NCI-H345 (cell line): ENCODE data around the gene DPYD.

Experiments
- DNase-seq: peaks from one replicate; lab custom pipeline; 2025; lab: John Stamatoyannopoulos, UW

Gene DPYD

DNA sequence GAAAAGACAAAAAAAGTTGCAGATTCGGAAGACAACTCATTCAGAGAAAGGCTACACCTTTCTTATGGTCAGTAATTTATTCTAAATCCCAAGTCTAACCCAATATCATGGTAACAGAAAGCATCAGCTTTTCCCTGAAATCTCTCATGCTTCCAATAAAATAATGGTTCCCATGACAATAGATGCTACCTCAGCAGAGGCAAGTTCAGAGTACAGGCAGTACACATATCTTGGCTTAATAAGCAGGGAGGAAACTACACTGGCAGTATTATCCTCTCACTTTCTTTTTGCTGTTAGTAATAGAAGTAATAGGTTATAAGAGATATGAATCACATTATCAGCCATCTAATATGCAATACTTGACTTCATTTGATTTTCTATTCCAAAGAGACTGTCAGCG lies 137.1 kb downstream of the DPYD start:
- DNase-seq = no peak

DNA sequence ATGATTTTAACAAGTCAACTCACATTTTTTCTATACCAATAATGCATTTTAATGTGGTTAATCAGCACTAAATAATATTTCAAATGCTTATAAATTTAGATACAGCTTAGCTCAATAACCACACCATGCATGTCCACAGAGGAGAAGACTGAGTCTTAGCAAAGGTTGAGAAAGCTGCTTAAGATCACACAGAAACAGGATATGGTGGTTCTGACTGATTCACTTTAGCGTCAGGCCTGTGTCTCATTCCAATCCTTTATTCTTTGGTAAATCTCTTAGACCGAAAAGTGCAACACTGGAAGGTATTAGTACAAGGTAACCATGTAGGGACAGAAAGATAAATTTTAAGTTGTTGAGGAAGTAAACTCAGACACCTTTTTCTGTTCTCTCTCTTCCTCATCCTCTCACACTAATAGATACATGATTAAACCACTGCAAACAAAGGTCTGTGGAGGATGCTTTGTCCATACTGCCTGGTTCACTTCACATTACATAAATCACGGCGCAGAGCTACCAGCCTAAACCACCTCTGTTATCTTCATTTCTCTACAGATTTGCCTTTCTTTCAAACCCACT lies 139.0 kb downstream of the DPYD start:
- DNase-seq = no peak

DNA sequence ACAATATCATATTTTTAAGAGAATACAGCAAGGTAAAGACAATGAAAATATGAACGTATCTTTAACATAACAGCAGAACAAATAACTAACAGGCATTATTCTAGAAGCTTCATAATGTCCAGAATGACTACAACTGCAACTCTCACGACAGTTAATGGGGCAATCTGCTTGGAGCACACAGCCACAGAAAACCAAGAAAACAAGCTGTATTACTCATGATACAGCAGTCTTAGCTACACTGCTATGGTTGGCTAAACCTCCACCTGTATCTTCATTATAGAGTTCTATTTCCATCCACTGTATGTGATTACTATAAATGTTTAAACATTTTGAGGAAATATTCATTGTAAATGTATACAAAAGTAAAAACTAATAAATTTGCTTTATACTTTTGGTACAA lies 139.9 kb downstream of the DPYD start:
- DNase-seq = no peak

DNA sequence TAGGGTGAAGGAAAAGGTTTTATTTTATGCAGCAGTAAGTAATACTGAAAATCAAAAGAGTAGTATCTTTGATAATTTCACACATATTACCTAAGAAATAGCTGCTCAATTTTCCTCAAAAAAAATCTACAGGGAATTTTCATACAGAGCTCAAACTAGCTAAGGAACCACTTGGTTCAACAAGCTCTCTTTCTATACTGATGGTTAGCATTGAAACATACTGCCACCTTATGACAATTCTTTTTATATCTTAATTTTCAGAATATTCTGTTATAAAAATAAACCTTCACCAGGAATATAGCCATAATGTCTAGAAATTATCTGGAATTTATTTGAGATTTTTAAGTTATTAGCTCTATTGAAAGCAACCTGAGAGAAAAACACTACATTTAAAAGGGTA lies 142.1 kb downstream of the DPYD start:
- DNase-seq = no peak

DNA sequence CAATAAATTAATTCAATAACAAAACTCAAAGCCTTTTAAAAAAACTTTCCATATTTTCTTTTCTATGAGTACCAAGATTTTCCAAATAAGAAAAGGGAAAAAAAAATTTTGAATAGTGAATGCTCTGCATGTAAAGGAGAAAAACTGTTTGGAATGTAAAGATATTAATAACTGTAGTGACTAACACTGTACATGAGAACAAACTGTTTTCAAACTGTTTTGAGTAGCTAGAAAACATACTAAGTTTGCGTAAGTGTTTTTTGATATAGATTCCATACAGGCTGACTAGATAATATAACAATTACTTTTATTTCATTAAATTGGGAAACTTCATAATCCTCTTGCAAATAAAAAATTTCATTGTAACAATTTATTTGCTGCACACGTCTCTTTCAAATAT lies 150.5 kb downstream of the DPYD start:
- no peak for DNase-seq

DNA sequence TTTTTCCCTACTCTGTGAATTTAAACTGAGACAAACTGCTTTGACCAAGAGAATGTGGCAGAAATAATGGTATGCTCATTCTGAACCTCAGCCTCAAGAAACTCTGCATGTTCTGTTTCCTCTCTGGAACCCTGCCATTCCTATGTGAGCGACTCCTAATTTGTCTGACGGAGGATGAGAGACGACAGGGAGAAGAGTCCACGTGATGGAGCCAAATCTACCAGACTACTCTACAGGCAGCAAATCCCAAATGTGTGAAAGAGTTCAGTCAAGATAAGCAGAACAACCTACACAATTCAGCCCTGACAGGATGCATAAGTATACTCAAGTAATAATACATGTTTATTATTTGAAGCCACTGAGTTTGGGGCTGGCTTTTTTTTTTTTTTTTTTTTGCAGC lies 153.5 kb downstream of the DPYD start:
- DNase-seq = no peak

DNA sequence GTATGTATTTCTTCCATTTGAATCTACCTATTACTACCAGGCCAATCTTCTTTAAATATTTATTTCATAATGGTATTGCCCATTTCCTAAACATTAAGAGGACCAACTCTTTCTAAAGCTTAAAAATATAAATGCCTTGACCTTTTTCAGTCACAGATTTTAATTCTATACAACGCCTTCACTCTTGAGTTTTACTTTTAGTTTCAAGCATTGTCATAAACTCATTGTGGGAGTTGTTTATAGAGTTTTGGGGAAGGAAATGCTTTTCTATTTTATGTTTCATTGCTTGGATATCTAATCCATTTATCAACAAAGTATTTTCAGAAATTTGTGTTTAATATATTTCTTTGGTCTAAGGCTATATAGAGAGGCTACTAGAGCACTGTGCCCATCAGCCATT lies 155.8 kb downstream of the DPYD start:
- no peak for DNase-seq

DNA sequence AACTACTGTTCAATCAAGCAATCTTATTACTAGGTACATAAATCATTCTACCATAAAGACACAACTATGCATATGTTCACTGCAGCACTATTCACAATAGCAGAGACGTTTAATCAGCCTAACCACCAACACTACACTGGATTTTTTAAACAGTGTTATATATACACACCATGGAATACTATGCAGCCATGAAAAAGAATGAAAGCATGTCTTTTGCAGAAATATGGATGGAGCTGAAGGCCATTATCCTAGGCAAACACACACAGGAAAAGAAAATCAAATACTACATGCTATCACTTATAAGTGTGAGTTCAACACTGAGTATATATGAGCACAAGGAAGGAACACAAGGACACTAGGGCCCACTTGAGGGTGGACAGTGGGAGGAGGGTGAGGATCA lies 159.2 kb downstream of the DPYD start:
- DNase-seq = no peak

DNA sequence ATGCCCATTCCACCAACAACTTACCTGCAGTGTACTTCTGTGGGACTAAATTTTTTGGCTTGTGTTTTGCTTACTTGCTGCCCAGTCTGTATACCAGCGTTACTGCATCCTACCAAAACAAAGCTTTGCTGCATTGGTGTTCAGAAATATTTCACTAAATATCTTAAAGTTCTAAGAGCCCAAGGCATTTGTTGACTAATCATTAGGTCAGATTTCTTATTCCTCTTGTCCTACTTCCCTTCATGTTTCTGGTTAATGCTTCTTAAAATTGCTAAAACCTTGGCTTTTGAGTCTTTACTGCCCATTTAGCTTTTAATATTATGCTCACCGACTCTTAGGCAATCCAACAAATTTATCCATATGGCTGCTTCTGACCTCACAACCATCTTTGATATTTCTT lies 161.8 kb downstream of the DPYD start:
- no peak for DNase-seq

DNA sequence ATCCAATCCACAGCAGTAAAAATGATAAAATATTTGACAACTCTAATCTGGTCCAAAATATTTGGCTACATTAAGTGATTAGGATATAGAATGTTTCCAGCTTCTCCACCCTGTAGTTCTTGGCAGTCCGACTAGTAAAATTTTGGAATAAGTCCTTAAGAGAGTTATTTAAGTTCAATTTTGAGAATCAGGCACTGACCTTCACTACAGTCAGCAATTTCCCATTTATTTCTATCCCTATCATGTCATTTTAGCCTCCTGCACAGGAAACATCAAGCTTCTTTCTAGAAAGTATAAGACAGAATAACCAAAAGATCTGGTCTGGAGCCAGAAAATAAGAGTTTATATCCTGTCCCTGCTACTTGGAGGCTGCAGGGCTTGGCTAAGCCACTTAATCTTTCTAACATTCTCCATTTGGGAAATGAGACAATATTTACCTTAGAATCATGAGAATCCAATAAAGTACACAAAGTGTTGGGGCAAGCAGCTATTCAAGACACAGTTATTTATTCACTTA lies 162.2 kb downstream of the DPYD start:
- no peak for DNase-seq

DNA sequence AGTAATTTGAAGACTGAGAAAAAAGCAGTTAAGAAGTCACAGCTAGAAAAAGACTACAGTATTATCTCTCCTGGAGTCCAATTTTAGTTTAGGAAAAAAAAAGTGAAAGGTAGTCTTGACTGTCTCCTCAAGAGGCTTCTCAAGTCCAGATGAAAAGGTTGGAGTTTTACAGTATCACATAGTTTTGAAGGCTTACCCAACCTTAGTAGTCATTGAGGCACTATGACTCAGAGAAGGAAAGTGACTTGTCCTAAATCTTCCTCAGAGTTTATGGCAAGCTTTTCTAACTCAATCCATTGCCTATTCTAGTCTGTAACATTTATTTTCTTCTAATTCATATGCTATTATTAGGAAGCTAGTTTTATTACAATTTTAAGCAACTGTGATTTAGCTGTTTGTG lies 174.9 kb downstream of the DPYD start:
- DNase-seq = no peak

DNA sequence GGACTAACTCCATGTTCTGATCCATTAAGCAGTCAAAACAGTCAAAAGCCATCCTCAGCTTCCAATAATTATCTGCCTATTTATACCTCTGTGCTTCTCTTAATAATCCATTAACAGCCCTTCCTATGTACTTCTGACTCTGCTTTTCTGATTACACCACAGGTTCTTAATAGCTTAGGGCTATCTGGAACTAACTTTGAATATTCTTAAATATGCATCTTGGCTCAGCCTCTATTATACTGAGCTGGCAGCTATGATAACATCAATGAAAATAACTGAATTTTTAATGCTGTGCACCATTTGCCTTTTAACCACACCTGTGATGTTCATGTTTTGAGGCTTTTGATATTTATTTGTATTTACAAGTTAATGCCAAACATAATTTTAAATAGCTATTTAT lies 175.9 kb downstream of the DPYD start:
- no peak for DNase-seq

DNA sequence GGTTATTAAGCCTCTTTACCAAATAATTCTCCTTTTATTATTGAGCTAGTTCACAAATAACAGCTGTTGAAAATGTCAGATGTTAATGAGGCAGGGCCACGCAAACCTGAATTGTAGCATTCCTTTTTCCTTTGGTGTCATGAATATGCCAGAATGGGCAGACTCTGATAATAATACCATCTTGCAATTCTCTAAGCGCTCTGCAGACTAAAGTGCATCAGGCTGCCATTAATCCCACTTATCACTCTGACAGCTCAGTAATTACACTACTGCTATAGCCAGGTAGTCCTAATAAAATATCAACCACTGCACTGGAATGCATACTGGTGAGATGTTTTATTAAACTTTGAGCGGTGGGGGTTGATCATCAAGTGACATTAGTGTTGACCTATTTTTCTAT lies 177.7 kb downstream of the DPYD start:
- no peak for DNase-seq

DNA sequence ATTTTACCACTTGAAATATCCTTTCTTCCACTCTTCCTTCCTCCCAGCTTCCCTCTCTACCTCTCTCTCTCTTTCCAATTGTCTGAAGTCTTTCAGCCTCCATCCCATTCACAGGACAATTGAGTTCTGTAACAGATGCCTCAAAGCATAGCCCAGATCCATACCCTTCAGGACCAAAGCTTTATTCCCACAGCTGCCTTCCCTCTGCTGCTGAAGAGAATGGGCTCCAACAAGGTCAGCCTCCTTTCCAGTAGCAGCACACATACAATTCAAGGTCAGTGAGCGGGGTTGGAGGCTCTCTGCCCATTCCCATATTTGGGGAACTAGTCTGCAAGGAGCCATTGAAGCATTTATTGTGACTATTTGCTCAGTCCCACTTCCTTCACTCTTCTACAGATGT lies 179.9 kb downstream of the DPYD start:
- no peak for DNase-seq

DNA sequence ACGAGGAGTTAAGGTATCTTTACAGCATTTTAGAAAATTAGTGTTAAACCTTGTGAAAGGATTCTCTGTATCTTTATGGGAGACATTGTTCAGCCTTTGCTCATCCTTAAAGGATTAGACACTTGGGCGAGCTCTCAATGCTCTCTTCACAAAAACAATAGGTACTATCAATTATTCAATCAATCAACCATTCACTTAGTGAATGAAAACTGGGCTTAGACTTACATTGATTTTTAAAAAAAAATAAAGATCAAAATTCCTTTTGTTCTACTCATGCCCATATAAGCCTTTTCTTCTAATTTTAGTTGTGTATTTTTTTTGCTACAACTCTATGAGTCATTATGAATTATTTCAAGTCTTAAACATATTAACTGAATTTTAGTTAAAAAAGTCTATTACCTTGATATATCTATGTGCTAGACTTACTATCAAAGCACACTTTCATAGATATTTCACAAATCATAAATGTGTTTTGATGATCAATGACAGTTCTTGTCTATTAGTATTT lies 181.2 kb downstream of the DPYD start:
- DNase-seq = no peak

DNA sequence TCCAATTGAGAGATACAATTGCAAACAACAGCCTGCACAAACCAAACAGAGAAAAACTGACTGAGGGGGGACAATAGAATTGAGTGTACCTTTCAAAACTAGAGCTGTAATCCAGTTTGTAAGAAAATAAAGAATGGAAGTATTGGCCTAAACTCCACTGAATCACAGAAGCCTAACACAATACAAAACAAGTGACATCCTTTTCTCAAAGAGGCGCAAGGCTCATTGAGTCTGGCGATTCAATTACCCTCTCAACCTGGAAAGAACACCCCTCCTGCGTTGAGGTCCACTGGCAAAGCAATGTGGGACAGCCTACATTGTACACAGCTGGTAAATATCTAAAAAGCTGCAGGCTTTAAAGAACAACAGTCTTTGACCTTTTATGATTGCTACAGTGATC lies 182.6 kb downstream of the DPYD start:
- peak; percentile 69 for DNase-seq

DNA sequence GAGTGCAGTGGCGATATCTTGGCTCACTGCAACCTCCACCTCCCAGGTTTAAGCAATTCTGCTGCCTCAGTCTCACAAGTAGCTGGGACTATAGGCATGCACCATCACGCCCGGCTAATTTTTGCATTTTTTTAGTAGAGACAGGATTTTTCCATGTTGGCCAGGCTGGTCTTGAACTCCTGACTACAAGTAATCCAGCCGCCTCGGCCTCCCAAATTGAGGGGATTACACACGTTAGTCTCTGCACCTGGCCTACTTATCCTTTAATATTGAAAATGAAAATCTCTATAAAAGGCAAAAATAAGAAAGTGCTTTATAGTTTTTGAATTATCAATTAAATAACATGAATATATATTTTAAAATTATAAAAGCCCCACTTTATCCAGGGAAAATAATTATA lies 190.6 kb downstream of the DPYD start:
- no peak for DNase-seq

DNA sequence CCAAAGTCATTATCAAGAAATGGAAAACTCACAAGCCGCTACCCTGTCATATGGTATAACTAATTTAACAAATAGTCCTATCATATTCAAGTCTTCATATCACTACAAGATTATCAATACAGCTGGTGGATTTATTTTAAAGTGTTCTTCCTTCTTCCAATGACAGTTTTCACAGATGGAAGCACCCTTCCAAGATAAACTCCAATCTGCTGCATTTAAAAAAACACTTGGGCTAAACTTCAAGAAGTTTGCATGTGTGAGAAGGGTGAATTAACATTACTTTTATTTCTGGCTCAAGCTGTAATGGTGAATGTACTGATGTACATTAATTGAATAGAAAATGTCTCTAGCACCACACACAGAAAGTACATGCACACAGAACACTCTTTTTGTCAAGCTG lies 192.4 kb downstream of the DPYD start:
- DNase-seq = no peak

DNA sequence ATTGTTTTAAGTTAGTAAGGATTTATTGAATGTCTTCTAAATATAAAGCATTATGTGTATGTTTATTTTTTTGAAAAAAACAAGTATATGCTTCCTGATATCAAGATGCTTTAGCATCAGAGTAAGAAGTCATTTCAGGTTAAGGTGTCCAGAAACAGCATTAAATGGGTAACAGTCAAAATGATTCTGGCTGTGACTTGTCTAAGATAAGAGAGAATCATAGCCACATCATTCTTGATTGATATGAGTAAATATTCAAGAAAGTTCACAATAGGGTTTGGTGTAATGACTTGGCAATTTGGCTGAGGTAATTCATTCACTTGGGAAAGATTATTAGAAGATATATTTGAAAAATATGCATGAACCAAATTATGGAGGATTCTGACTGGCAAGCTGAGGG lies 193.8 kb downstream of the DPYD start:
- no peak for DNase-seq

DNA sequence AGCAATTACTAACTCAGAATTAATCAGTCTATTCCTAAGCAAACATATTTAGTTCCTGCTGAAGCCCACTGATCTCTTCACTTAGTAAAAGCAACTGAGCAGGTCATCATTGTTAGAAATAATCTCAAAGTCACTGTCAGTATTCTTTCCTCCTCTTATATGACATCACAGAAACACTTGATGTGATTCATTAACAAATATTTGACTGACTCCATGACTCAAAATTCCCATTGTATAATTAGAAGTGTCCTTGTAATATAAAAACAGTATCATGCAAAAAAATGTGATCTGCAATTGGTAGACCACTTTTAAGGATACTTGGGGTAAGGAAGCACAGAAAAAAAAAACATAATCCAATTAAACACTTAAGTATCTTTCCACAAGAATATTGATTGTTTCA lies 194.4 kb downstream of the DPYD start:
- no peak for DNase-seq

DNA sequence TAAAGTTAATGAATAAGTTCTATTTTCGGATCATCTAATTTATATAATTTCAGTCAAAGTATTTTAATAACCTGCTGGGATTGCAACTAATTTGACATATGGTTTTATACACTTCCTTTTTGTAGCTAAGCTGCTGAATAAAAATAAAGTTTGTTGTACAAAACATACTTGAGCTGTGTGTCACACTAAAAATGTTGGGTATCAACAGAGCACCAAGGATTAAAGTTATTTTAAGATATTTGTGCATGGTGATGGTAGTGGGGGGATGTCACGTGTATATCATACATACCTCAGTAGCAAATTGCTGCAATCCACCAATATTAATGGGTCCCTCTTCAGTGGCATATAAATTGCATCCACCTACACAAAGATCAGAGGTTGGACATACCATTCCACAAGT lies 199.6 kb downstream of the DPYD start:
- DNase-seq = no peak

DNA sequence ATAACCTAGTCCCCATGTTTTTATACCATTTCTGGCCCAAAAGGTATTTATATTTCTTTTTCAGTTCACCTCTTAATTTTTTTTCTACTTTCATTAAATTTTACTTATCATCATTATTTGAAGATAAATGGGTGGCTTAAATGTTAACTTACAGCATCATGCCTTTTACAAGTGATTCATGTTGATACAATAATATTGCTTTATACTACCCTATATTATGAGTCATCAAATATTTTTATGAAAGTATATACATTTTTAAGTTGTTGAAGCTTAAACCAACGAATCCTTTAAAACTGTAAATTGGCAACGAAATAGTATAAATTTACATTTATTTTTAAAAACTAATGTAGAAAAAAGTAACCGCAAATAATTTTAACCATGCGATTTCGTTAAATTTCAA lies 207.9 kb downstream of the DPYD start:
- no peak for DNase-seq

DNA sequence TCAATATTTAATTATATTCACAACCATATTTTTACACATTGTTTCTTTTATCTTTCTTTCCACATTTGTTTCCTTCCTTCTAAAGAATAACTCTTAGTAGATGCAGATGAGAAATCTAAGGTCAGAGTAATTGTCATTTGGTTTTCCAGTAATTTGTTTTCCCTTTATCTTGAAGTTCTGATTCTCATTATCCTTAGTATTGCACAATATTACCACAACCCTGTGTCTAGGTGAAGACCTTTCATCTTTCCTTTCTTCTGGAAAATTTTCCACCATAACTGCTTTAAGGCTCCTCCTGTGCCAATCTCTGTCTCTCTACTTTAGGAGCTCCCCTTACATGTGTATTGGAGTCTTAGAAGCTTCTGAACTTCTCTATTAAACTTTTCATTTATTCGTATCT lies 209.0 kb downstream of the DPYD start:
- no peak for DNase-seq

DNA sequence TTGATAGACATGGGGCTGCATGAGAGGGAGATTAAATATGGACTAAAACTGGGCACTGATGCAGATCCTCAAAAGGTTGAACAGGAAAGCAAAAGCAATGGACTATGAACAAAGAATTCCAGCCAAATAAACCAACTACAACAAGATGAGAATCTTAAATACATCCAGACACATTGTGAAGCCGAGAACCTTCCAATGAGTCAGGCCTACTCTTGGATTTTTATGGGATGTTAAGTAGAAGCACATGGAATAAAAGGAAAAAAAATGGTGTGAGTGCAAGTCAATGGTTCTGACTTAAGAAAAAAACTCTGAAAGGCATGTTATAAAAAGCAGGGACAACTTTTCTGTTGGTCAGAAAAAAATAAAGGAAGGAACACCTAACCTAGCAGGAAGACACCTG lies 227.2 kb downstream of the DPYD start:
- no peak for DNase-seq

DNA sequence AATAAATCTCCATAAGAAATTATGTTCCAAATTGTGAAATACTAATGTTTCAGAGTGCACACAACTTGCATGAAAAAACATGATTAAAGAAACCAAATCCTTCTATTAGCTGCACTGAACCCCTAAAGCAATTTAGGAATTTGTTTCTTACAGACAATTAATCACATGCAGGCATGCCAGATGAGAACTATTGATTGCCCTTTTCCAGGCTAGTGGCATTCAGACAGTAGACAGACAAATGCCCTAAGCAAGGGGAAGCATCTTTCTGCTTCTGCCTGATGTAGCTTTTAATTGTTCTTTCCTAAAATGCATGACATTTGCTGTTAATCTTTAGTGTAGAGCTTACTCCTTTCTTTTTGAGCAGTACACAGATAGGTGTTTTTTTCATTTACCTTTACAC lies 229.5 kb downstream of the DPYD start:
- DNase-seq = no peak
